Measurements from ENCODE around the gene HDAC9.

GRCh38 chr7:18855796-18856195 is 360.2 kb downstream of the HDAC9 start:
- TF ChIP-seq CTCF (conservative IDR thresholded peaks at IDR 0.05) (no peak), EZH2 (IDR thresholded peaks at IDR 0.05; ENCODE audit: low read depth) (no peak)

All from PC-9 (cell line).